Sigmoid colon (tissue), 4 donors: ENCODE data around the gene UBE2E3.

Experiments used
- POLR2A ChIP-seq, 2 donors: fragments of 450-650 bp; IDR thresholded peaks; one replicate each; pipeline ENCODE4 v1.6.1; 2016; ENCODE audit warnings: antibody characterized with exemption in 2 of 2, mild to moderate bottlenecking in 2 of 2, moderate library complexity in 2 of 2
- POLR2AphosphoS5 ChIP-seq, 4 donors: sonication (generic); formaldehyde crosslinking; IDR thresholded peaks; one replicate each; pipeline ENCODE4 v1.6.1; 2017; ENCODE audit warnings: antibody characterized with exemption in 4 of 4
- TF ChIP-seq, protein P1 (sequence below), 4 experiments: fragments of 450-650 bp in 3 of 4; fragments of 200-600 bp in 1 of 4; IDR thresholded peaks; one replicate each; pipeline ENCODE4 v1.5.1; 2016 to 2019; ENCODE audit warnings: antibody characterized with exemption in 4 of 4, mild to moderate bottlenecking in 3 of 4, moderate library complexity in 2 of 4

DNA sequence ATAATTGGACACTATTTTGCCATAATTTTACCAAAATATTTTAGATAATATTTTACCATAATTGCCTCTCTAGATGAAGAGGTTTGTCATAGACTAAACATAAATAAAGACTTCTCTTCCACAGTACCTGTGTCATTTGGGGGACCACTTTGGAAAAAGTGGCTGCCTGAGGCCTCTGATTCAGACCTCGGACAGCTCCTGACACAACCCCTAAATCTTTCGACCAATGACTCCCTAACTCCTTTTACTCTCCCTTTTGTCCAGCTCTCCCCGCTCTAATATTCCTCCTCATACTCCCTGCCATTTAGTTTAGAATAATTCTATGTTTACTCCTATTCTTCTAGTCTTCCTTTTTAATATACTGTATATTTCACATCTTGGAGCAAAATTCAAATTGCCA lies 36.0 kb upstream of the UBE2E3 start:
- TF ChIP-seq POLR2AphosphoS5 (IDR thresholded peaks at IDR 0.05) (no peak), POLR2A (IDR thresholded peaks at IDR 0.05) (no peak)
- TF ChIP-seq, protein P1, sequence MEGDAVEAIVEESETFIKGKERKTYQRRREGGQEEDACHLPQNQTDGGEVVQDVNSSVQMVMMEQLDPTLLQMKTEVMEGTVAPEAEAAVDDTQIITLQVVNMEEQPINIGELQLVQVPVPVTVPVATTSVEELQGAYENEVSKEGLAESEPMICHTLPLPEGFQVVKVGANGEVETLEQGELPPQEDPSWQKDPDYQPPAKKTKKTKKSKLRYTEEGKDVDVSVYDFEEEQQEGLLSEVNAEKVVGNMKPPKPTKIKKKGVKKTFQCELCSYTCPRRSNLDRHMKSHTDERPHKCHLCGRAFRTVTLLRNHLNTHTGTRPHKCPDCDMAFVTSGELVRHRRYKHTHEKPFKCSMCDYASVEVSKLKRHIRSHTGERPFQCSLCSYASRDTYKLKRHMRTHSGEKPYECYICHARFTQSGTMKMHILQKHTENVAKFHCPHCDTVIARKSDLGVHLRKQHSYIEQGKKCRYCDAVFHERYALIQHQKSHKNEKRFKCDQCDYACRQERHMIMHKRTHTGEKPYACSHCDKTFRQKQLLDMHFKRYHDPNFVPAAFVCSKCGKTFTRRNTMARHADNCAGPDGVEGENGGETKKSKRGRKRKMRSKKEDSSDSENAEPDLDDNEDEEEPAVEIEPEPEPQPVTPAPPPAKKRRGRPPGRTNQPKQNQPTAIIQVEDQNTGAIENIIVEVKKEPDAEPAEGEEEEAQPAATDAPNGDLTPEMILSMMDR (IDR thresholded peaks at IDR 0.05), result no peak
